SHP77 (cell line): Measurements from ENCODE around the gene SLX9.
"Not testable (repeated sequence)": the region's sequence is repeated elsewhere in the genome, so short reads cannot be mapped to it uniquely, and the experiment has no call there.

Experiments
- DNase-seq, 2 experiments: peaks; one replicate each; lab custom pipeline; 2025; lab: John Stamatoyannopoulos, UW

Gene SLX9

GRCh38 chr21:45019076-45019886, 79.5 kb downstream of the SLX9 start:
- no peak for DNase-seq

- no peak for DNase-seq
Measured at GRCh38 chr21:45019887-45020537, 80.2 kb downstream of the SLX9 start.

- no peak for DNase-seq
Measured at GRCh38 chr21:45020629-45021427, 81.0 kb downstream of the SLX9 start.

- no peak for DNase-seq
Measured at GRCh38 chr21:45021428-45022347, 81.9 kb downstream of the SLX9 start.

GRCh38 chr21:45022348-45022675, 82.5 kb downstream of the SLX9 start:
- DNase-seq = no peak

- no peak for DNase-seq
Measured at GRCh38 chr21:45022736-45023135, 82.9 kb downstream of the SLX9 start.

- not testable (repeated sequence) for DNase-seq
Measured at GRCh38 chr21:45024516-45024915, 84.7 kb downstream of the SLX9 start.

GRCh38 chr21:45026066-45026745, 86.4 kb downstream of the SLX9 start:
- DNase-seq = no peak
